HEK293T (cell line): ENCODE data around the gene ZNF625.

ENCODE experiments used
- CTCF ChIA-PET: fragments of 350-600 bp; formaldehyde crosslinking; extraction: SDS; loops from one replicate; lab custom pipeline; 2021; ENCODE audit warnings: antibody characterized with exemption, inconsistent platforms; lab: Yijun Ruan, JAX
- POLR2A ChIA-PET: fragments of 350-600 bp; formaldehyde crosslinking; extraction: SDS; loops from one replicate; lab custom pipeline; 2020; ENCODE audit warnings: antibody characterized with exemption, inconsistent platforms; lab: Yijun Ruan, JAX
- DNase-seq: peaks from one replicate; pipeline ENCODE4 v3.0.0; 2012; ENCODE audit warnings: mixed read lengths; ENCODE audit errors: extremely low spot score
- ARNT ChIP-seq: fragments of 450-650 bp; IDR thresholded peaks from 2 replicates; pipeline ENCODE4 v1.6.1; 2017; ENCODE audit warnings: mild to moderate bottlenecking
- BHLHE40 ChIP-seq: fragments of 450-650 bp; IDR thresholded peaks from 2 replicates; pipeline ENCODE4 v1.6.1; 2016; ENCODE audit warnings: mild to moderate bottlenecking, moderate library complexity, borderline replicate concordance
- CTBP1 ChIP-seq: fragments of 450-650 bp; IDR thresholded peaks from 2 replicates; pipeline ENCODE4 v1.6.1; 2016; ENCODE audit warnings: borderline replicate concordance
- ELF4 ChIP-seq: fragments of 450-650 bp; IDR thresholded peaks from 2 replicates; pipeline ENCODE4 v1.6.1; 2017; ENCODE audit warnings: antibody characterized with exemption
- FOXA1 ChIP-seq: fragments of 450-650 bp; IDR thresholded peaks from 2 replicates; pipeline ENCODE4 v1.6.1; 2016; ENCODE audit warnings: mild to moderate bottlenecking
- FOXK2 ChIP-seq: fragments of 450-650 bp; IDR thresholded peaks from 2 replicates; pipeline ENCODE4 v1.6.1; 2016; ENCODE audit warnings: mild to moderate bottlenecking
- FOXM1 ChIP-seq: fragments of 450-650 bp; IDR thresholded peaks from 2 replicates; pipeline ENCODE4 v1.6.1; 2017; ENCODE audit warnings: mild to moderate bottlenecking, borderline replicate concordance
- HDGF ChIP-seq: fragments of 450-650 bp; IDR thresholded peaks from 2 replicates; pipeline ENCODE4 v1.6.1; 2017; ENCODE audit warnings: antibody characterized with exemption, borderline replicate concordance
- L3MBTL2 ChIP-seq: fragments of 450-650 bp; conservative IDR thresholded peaks from 2 replicates; pipeline ENCODE4 v1.6.1; 2016; ENCODE audit warnings: mild to moderate bottlenecking
- LEF1 ChIP-seq: fragments of 450-650 bp; IDR thresholded peaks from 2 replicates; pipeline ENCODE4 v1.6.1; 2017; ENCODE audit warnings: mild to moderate bottlenecking, borderline replicate concordance
- NFRKB ChIP-seq: fragments of 450-650 bp; IDR thresholded peaks from 2 replicates; pipeline ENCODE4 v1.6.1; 2016; ENCODE audit warnings: mild to moderate bottlenecking, moderate library complexity
- SP1 ChIP-seq: fragments of 450-650 bp; IDR thresholded peaks from 2 replicates; pipeline ENCODE4 v1.6.1; 2017
- SUZ12 ChIP-seq: fragments of 450-650 bp; IDR thresholded peaks from 2 replicates; pipeline ENCODE4 v1.6.1; 2016; ENCODE audit warnings: mild to moderate bottlenecking
- TARDBP ChIP-seq: fragments of 450-650 bp; IDR thresholded peaks from 2 replicates; pipeline ENCODE4 v1.6.1; 2016
- ZNF384 ChIP-seq: fragments of 450-650 bp; IDR thresholded peaks from 2 replicates; pipeline ENCODE4 v1.6.1; 2016
- TF ChIP-seq, protein P1 (sequence below): fragments of 450-650 bp; IDR thresholded peaks from 2 replicates; pipeline ENCODE4 v1.6.1; 2016

ZNF625 gene

DNA sequence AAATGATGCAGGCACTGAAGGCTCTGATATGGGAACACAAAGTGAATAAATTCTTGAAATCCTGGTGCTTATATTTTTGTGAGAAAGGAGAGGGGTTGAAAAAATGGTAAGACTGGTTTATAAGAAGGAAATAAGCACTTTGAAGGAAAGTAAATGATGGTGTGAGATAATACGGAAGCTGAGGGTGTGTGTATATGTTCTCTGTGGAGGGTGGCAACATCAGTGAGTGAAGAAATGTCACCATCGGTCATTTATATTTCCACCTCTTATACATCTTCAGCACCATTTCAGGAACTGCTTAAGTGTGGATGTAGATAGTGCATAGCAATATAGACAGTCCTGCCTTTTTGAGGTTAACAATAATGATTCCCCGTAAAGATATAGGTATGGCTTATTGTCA lies 23.8 kb upstream of the ZNF625 start:
- ChIA-PET POLR2A (no interaction called here), CTCF (no interaction called here)
- no peak for TF ChIP-seq ELF4
- no peak for DNase-seq

DNA sequence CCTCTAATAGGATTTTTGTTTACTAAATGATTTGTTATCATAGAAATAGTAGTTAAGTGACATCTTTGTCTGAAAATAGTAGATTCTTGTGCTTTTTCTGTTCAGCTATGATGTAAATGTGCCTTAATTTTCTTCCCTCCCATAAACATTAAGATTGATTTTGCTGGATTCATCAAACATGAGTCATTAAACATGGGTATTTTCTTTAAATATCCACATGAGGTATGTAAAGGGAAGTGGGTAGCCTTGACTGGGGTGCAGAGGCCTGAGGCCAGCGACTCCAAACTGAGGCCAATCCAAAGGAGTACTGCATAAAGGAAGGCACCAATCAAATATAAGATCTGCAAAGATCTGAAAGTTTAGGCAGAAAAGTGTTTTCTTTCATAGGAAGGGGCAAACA lies 10.1 kb upstream of the ZNF625 start:
- POLR2A ChIA-PET: no interaction called here
- TF ChIP-seq ZNF384 (no peak), CTBP1 (no peak), LEF1 (no peak)
- no peak for DNase-seq
- CTCF ChIA-PET: no interaction called here

DNA sequence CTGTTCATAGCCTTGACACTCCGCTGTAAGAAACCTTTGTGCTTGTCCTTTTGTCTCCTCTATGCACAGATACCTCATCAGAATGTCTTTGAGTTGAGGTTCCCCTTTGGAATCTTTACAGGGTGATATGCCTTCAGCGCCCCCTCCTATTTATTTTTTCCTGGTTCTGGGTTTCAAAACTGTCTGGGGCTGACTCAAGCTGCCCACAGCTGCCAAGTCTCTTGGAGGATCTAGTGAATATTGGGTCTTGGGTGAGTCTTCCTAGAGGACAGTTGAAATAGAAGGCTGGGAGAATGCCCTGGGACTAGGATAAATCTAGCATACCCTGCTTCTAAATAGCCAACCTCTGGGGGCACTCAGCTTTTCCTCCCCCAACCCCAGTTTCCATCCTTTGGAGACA lies 7.3 kb upstream of the ZNF625 start:
- ChIA-PET CTCF (no interaction called here), POLR2A (no interaction called here)
- DNase-seq: no peak
- TF ChIP-seq FOXA1 (no peak), ELF4 (no peak), TARDBP (no peak), SUZ12 (no peak)

DNA sequence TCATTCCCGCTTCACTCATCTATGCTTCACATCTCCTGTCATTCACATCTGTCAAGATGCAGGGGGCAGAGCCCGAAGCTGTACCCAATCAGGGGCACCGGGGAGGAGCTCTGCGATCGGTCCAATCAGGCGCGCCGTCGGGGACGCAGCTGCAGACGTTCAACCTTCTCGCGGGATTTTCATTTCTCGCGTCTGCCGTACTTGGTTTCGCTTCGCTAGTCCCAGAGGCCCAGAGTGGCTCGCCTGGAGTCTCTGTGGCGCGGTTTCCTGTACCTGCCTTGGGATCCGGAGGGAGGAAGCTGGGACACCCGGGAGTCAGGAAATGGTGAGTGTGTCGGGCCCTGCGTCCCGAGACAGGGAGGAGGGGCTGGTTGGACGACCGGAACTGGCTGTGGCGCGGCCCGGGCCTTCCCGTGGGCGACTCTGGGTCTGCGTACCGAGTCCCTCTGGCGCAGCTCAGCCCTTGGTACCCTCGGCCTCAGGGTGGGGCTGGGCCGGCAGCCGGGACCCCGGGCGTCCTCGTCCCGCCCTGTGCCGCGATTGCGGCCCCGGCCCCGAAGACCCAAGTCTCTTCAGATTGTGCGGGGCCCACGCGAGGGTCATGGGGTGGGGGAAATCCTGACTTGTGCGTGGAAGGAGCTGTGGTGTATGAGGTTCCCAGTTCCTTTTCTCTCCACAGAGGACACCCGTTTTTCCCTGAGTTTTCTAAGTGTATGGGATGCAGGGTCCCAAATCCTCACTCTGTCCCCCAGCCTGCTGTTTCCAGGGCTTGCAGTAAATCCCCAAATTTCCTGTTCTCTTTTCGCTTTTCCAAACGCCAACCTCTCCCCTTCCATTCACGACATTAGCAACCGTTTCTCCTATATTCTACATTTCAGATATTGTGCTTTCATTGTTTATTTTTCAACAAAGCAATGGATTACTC lies 6.6 kb upstream of the ZNF625 start, which contains the start of gene ZNF136:
Gene ZNF136 (plus strand): TSS at position 215 of the 925 bp plus-strand sequence. CDS start 108 bp downstream, at position 323.
- TF ChIP-seq, protein P1, sequence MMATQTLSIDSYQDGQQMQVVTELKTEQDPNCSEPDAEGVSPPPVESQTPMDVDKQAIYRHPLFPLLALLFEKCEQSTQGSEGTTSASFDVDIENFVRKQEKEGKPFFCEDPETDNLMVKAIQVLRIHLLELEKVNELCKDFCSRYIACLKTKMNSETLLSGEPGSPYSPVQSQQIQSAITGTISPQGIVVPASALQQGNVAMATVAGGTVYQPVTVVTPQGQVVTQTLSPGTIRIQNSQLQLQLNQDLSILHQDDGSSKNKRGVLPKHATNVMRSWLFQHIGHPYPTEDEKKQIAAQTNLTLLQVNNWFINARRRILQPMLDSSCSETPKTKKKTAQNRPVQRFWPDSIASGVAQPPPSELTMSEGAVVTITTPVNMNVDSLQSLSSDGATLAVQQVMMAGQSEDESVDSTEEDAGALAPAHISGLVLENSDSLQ: peak; percentile 85
- TF ChIP-seq FOXA1: no peak
- TF ChIP-seq TARDBP: no peak
- TF ChIP-seq FOXM1: no peak
- TF ChIP-seq BHLHE40: no peak
- peak; percentile 68 for DNase-seq
- ChIA-PET POLR2A (interaction anchor here (0.8 to 0.9 kb wide), 2 partner anchors 131 to 170 kb away, joined by 4 read pairs; partner anchors contain the start of genes ZNF44 and ZNF563), CTCF (interaction anchor here (1.0 kb wide), 1 partner anchor 513 kb away, joined by 3 read pairs; no protein-coding TSS in a partner anchor)

DNA sequence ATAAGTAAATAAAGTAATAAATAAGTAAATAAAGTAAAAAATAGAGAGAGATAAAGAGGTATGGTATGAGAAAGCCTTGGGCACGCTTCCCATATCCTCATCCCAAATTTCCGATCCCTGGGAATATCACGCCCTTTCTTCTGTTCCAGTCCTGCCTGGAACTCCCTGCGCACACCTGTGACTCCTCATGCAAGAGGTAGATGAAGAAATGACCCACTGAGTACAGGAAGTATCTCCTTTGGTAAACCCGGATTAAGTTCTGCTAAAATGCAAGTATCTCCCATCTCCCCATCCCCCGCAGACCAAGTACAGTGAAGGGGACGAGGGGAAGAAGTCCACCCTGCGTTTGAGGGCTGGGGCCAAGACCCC lies 6.0 kb upstream of the ZNF625 start:
- no peak for DNase-seq
- TF ChIP-seq CTBP1 (no peak), ELF4 (no peak), FOXM1 (no peak), ARNT (no peak), ZNF384 (no peak), FOXK2 (no peak), SP1 (no peak), BHLHE40 (no peak), L3MBTL2 (no peak), NFRKB (no peak), SUZ12 (no peak), HDGF (no peak)
- TF ChIP-seq, protein P1: no peak
- ChIA-PET POLR2A (interaction anchor here (0.8 to 0.9 kb wide), 2 partner anchors 132 to 171 kb away, joined by 4 read pairs; partner anchors contain the start of genes ZNF44 and ZNF563), CTCF (interaction anchor here (1.0 kb wide), 1 partner anchor 514 kb away, joined by 3 read pairs; no protein-coding TSS in a partner anchor)

DNA sequence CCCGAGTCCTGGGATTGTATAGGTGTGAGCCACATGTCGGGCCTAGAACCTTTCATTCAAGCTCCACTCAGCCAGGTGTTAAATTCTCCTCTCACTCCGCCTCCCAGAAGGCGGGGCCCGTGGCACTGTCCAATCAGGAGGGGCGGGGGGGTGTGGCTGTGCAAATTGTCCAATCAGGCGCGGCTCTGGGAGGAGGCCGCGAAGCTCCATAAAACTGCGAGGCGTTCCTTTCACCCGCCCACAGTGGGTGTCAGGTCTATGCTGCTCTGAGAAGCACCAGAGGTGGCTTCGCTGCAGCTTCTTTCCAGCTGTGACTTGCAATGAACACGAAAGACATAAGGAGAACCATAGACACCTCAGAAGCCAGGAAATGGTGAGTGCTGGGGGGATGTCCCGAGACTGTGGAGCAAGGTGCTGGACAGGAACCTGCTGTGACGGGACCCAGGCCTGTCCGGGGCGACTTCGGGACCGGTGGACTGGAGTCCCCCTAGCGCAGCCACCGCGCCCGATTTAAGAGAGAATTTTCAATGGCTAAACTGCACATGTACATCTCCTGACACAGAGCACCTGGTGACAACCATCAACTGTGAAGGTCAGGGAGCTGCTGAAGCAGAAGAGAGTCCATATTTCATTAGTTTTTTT lies 3.4 kb upstream of the ZNF625 start:
- POLR2A ChIA-PET: no interaction called here
- no peak for DNase-seq
- CTCF ChIA-PET: no interaction called here
- TF ChIP-seq HDGF: no peak

DNA sequence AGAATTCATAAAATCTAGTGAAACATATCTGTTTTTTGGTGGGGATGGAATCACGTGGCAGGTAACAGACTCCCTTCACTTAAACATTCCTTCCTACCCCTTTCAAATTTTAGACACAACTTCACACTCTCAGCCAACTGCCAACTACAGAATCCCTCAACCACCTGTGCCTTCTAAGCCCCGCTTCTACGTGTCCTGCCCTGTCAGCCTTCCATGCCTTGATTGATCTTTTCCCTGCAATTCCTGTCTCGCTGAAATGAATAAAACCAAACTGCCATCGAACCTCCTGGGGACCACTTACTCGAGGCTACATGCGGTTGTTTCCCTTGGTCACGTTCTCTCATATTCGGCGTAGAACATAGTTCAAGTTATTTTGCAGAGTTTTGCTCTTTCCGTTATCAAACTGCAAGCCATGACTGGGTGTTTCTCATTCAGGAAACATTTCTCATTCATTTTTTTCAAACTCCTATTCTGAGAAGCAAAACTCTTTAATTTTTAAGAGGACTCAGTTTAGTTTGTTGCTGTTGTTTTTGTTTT lies 1.1 kb downstream of the ZNF625 start:
- DNase-seq: no peak
- no peak for TF ChIP-seq ARNT
- no peak for TF ChIP-seq HDGF
- no peak for TF ChIP-seq FOXA1
- no peak for TF ChIP-seq ELF4
- TF ChIP-seq FOXK2: no peak
- no peak for TF ChIP-seq SP1
- TF ChIP-seq L3MBTL2: no peak
- no peak for TF ChIP-seq CTBP1
- TF ChIP-seq ZNF384: no peak
- TF ChIP-seq LEF1: no peak
- TF ChIP-seq NFRKB: no peak
- ChIA-PET POLR2A (no interaction called here), CTCF (no interaction called here)
